ENCODE measurements around the gene SLC12A4. TPM values are rescaled to one million over a fixed set of nuclear protein-coding genes. Genes with fewer than 3 reads are reported as not detected.

Gene SLC12A4
- total RNA-seq, 1 experiment from 2014 or later = 41.9 TPM

- POLR2A ChIA-PET (ENCODE audit: low non-redundant PET) = no interaction called here
- no peaks in the 10 kb centered on the region for H3K9me3 ChIP-seq (ENCODE audit: low read depth, low read length, poor library complexity, severe bottlenecking)
Observed at GRCh38 chr16:67919622-67920221, 48.7 kb downstream of the SLC12A4 start.

GRCh38 chr16:67917852-67918236, 50.6 kb downstream of the SLC12A4 start:
- intact Hi-C loops (cut with micrococcal nuclease; ENCODE audit: unreplicated experiment) = no loop called here
- no peak overlapping the region for H3K27ac ChIP-seq (ENCODE audit: low read depth, low read length, poor library complexity, severe bottlenecking)
- H3K4me3 ChIP-seq (ENCODE audit: low read depth, low read length, poor library complexity, severe bottlenecking) = no peak overlapping the region
- peak; percentile 46 for DNase-seq (ENCODE audit: low spot score)
- no peak for TF ChIP-seq EZH2 (IDR thresholded peaks at IDR 0.05; ENCODE audit: borderline replicate concordance, low read depth, low read length, poor library complexity, severe bottlenecking)
- TF ChIP-seq, protein P1, sequence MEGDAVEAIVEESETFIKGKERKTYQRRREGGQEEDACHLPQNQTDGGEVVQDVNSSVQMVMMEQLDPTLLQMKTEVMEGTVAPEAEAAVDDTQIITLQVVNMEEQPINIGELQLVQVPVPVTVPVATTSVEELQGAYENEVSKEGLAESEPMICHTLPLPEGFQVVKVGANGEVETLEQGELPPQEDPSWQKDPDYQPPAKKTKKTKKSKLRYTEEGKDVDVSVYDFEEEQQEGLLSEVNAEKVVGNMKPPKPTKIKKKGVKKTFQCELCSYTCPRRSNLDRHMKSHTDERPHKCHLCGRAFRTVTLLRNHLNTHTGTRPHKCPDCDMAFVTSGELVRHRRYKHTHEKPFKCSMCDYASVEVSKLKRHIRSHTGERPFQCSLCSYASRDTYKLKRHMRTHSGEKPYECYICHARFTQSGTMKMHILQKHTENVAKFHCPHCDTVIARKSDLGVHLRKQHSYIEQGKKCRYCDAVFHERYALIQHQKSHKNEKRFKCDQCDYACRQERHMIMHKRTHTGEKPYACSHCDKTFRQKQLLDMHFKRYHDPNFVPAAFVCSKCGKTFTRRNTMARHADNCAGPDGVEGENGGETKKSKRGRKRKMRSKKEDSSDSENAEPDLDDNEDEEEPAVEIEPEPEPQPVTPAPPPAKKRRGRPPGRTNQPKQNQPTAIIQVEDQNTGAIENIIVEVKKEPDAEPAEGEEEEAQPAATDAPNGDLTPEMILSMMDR (conservative IDR thresholded peaks at IDR 0.05; ENCODE audit: low read depth, low read length) = no peak
- ChIA-PET CTCF (interaction anchor here (0.8 kb wide), 1 partner anchor 101 kb away, joined by 3 read pairs; no protein-coding TSS in a partner anchor), POLR2A (ENCODE audit: low non-redundant PET) (no interaction called here)
- no peaks in the 10 kb centered on the region for H3K9me3 ChIP-seq (ENCODE audit: low read depth, low read length, poor library complexity, severe bottlenecking)
- H3K4me1 ChIP-seq (ENCODE audit: insufficient read depth, low read length, poor library complexity, severe bottlenecking) = no peaks in the 10 kb centered on the region
- no peaks in the 10 kb centered on the region for H3K27me3 ChIP-seq (replicated peaks; ENCODE audit: insufficient read depth, low read depth, low read length, poor library complexity)
- no peaks in the 10 kb centered on the region for H3K36me3 ChIP-seq (ENCODE audit: insufficient read depth, low read length, poor library complexity, severe bottlenecking)
- no TSS peak for BruUV-seq (replicated peaks)

More at GRCh38 chr16:67919622-67920221, 48.7 kb downstream of the SLC12A4 start:
- Histone ChIP-seq H3K4me3 (ENCODE audit: low read depth, low read length, poor library complexity, severe bottlenecking) (no peak overlapping the region), H3K4me1 (ENCODE audit: insufficient read depth, low read length, poor library complexity, severe bottlenecking) (no peaks in the 10 kb centered on the region), H3K27ac (ENCODE audit: low read depth, low read length, poor library complexity, severe bottlenecking) (no peak overlapping the region), H3K27me3 (replicated peaks; ENCODE audit: insufficient read depth, low read depth, low read length, poor library complexity) (no peaks in the 10 kb centered on the region), H3K36me3 (ENCODE audit: insufficient read depth, low read length, poor library complexity, severe bottlenecking) (no peaks in the 10 kb centered on the region)
- CTCF ChIA-PET = interaction anchor here (0.6 to 0.7 kb wide), 2 partner anchors 9 to 79 kb away, joined by 3 to 4 read pairs; no protein-coding TSS in a partner anchor
- TF ChIP-seq, protein P1 (conservative IDR thresholded peaks at IDR 0.05; ENCODE audit: low read depth, low read length) = no peak
- TF ChIP-seq EZH2 (IDR thresholded peaks at IDR 0.05; ENCODE audit: borderline replicate concordance, low read depth, low read length, poor library complexity, severe bottlenecking) = no peak
- no TSS peak for BruUV-seq (replicated peaks)
- intact Hi-C loops (cut with micrococcal nuclease; ENCODE audit: unreplicated experiment) = no loop called here
- no peak for DNase-seq (ENCODE audit: low spot score)

GRCh38 chr16:67917140-67917851, 51.1 kb downstream of the SLC12A4 start:
- H3K4me1 ChIP-seq (ENCODE audit: insufficient read depth, low read length, poor library complexity, severe bottlenecking) = no peaks in the 10 kb centered on the region
- no TSS peak for BruUV-seq (replicated peaks)
- DNase-seq (ENCODE audit: low spot score) = no peak
- H3K27ac ChIP-seq (ENCODE audit: low read depth, low read length, poor library complexity, severe bottlenecking) = no peak overlapping the region
- H3K36me3 ChIP-seq (ENCODE audit: insufficient read depth, low read length, poor library complexity, severe bottlenecking) = no peaks in the 10 kb centered on the region
- no peak for TF ChIP-seq EZH2 (IDR thresholded peaks at IDR 0.05; ENCODE audit: borderline replicate concordance, low read depth, low read length, poor library complexity, severe bottlenecking)
- TF ChIP-seq, protein P1 (conservative IDR thresholded peaks at IDR 0.05; ENCODE audit: low read depth, low read length) = no peak
- H3K4me3 ChIP-seq (ENCODE audit: low read depth, low read length, poor library complexity, severe bottlenecking) = no peak overlapping the region
- intact Hi-C loops (cut with micrococcal nuclease; ENCODE audit: unreplicated experiment) = no loop called here
- ChIA-PET POLR2A (ENCODE audit: low non-redundant PET) (no interaction called here), CTCF (no interaction called here)
- H3K9me3 ChIP-seq (ENCODE audit: low read depth, low read length, poor library complexity, severe bottlenecking) = no peaks in the 10 kb centered on the region
- no peaks in the 10 kb centered on the region for H3K27me3 ChIP-seq (replicated peaks; ENCODE audit: insufficient read depth, low read depth, low read length, poor library complexity)
